K562 (cell line): ENCODE results near the gene CTNNA3.

Source experiments
- ARHGAP35 ChIP-seq: fragments of 450-650 bp; IDR thresholded peaks from 2 replicates; pipeline ENCODE4 v1.6.1; 2018; ENCODE audit not compliant: partially characterized antibody
- CBFB ChIP-seq: sonication (generic); formaldehyde crosslinking; IDR thresholded peaks from 2 replicates; pipeline ENCODE4 v1.4.0; 2020; ENCODE audit warnings: mild to moderate bottlenecking, missing genetic modification reagents
- CTCF ChIP-seq, 3 experiments: IDR thresholded peaks in 2 of 3; conservative IDR thresholded peaks in 1 of 3; 2 replicates each; pipeline ENCODE4 v1.5.1; 2011 to 2012; ENCODE audit warnings: low read length in 3 of 3, mild to moderate bottlenecking in 3 of 3, control low read depth in 2 of 3, improper control_type of control experiment in 1 of 3, inconsistent platforms in 1 of 3, low read depth in 1 of 3, mixed read lengths in 1 of 3, moderate library complexity in 1 of 3; ENCODE audit not compliant: insufficient read depth in 2 of 3
- E2F6 ChIP-seq, 2 experiments: IDR thresholded peaks; 2 replicates each; pipeline ENCODE4 v1.6.1; 2011; ENCODE audit warnings: borderline replicate concordance in 1 of 2, control low read depth in 1 of 2, low read depth in 1 of 2, low read length in 1 of 2, mild to moderate bottlenecking in 1 of 2, mixed read lengths in 1 of 2, moderate library complexity in 1 of 2; ENCODE audit not compliant: insufficient read depth in 1 of 2, insufficient read length in 1 of 2, poor library complexity in 1 of 2, severe bottlenecking in 1 of 2; ENCODE audit errors: extremely low read depth in 1 of 2
- GMEB1 ChIP-seq: fragments of 250-450 bp; sonication (Bioruptor Pico); IDR thresholded peaks from 2 replicates; pipeline ENCODE4 v1.4.0; 2020; ENCODE audit warnings: mild to moderate bottlenecking
- JUNB ChIP-seq: fragments of 450-650 bp; formaldehyde crosslinking; conservative IDR thresholded peaks from 2 replicates; pipeline ENCODE4 v1.4.0; 2020; ENCODE audit warnings: mild to moderate bottlenecking
- L3MBTL2 ChIP-seq: fragments of 450-650 bp; IDR thresholded peaks from 2 replicates; pipeline ENCODE4 v1.6.1; 2016; ENCODE audit warnings: mild to moderate bottlenecking, moderate library complexity
- NCOA1 ChIP-seq: fragments of 450-650 bp; IDR thresholded peaks from 2 replicates; pipeline ENCODE4 v1.6.1; 2016; ENCODE audit warnings: low read depth
- NCOA2 ChIP-seq, 2 experiments: fragments of 450-650 bp; IDR thresholded peaks; 2 replicates each; pipeline ENCODE4 v1.6.1; 2018; ENCODE audit warnings: mild to moderate bottlenecking in 2 of 2, moderate library complexity in 1 of 2; ENCODE audit not compliant: partially characterized antibody in 2 of 2
- PRDM10 ChIP-seq: fragments of 450-650 bp; IDR thresholded peaks from 2 replicates; pipeline ENCODE4 v1.6.1; 2018; ENCODE audit not compliant: partially characterized antibody
- RB1 ChIP-seq: fragments of 450-650 bp; IDR thresholded peaks from 2 replicates; pipeline ENCODE4 v1.6.1; 2017; ENCODE audit warnings: low read depth, mild to moderate bottlenecking
- TFAM ChIP-seq: fragments of 250-450 bp; sonication (Bioruptor Pico); conservative IDR thresholded peaks from 2 replicates; pipeline ENCODE4 v1.5.0; 2021; ENCODE audit warnings: mild to moderate bottlenecking, moderate library complexity
- ZFP91 ChIP-seq: sonication (generic); formaldehyde crosslinking; IDR thresholded peaks from 2 replicates; pipeline ENCODE4 v1.8.0; 2022; ENCODE audit warnings: mild to moderate bottlenecking, missing genetic modification reagents

GRCh38 chr10:65910209-65910608 lies 1785.8 kb downstream of the CTNNA3 start:
- TF ChIP-seq E2F6 (IDR thresholded peaks at IDR 0.05; ENCODE audit: borderline replicate concordance in 1 of 2, extremely low read depth in 1 of 2, insufficient read depth in 1 of 2, insufficient read length in 1 of 2, low read depth in 1 of 2, low read length in 1 of 2, poor library complexity in 1 of 2, severe bottlenecking in 1 of 2) (no peak), ARHGAP35 (no peak), ZFP91 (no peak), NCOA2 (IDR thresholded peaks at IDR 0.05; ENCODE audit: partially characterized antibody in 2 of 2) (no peak), CBFB (no peak), CTCF (IDR thresholded peaks at IDR 0.05 in 2 of 3, conservative IDR thresholded peaks at IDR 0.05 in 1 of 3; ENCODE audit: insufficient read depth in 2 of 3, low read depth in 1 of 3, low read length in 3 of 3) (no peak), GMEB1 (CRISPR knock-in tag) (no peak), JUNB (CRISPR knock-in tag) (no peak), PRDM10 (no peak), L3MBTL2 (no peak), NCOA1 (no peak), RB1 (no peak), TFAM (CRISPR knock-in tag) (no peak)
